Measurements from ENCODE around the gene HTD2.

HTD2 gene

GRCh38 chr3:58359621-58360020 lies 53.3 kb downstream of the HTD2 start:
- no peak overlapping the region for H3K27ac Mint-ChIP-seq
- no peaks in the 10 kb centered on the region for H3K27me3 Mint-ChIP-seq
- ATAC-seq (replicated peaks) = no peak
- H3K36me3 Mint-ChIP-seq (ENCODE audit: insufficient read depth) = no peaks in the 10 kb centered on the region
- no peak overlapping the region for H3K4me3 Mint-ChIP-seq
- no peak for DNase-seq
- H3K9me3 Mint-ChIP-seq = no peaks in the 10 kb centered on the region
- H3K4me1 Mint-ChIP-seq (ENCODE audit: low read depth in 2 of 2) = peaks cover 7 to 13% of the 10 kb centered on the region in 2 donors

- Mint-ChIP-seq H3K27me3 (no peaks in the 10 kb centered on the region), H3K27ac (no peak overlapping the region), H3K9me3 (no peaks in the 10 kb centered on the region), H3K4me1 (ENCODE audit: low read depth in 2 of 2) (peaks cover 7 to 33% of the 10 kb centered on the region in 2 donors), H3K4me3 (no peak overlapping the region), H3K36me3 (ENCODE audit: insufficient read depth) (no peaks in the 10 kb centered on the region)
- DNase-seq = no peak
- no peak for ATAC-seq (replicated peaks)
Measured at GRCh38 chr3:58361866-58362265, 55.5 kb downstream of the HTD2 start.

GRCh38 chr3:58366699-58367098 lies 60.4 kb downstream of the HTD2 start:
- Mint-ChIP-seq H3K27me3 (no peaks in the 10 kb centered on the region), H3K4me1 (ENCODE audit: low read depth in 2 of 2) (peaks cover 5 to 33% of the 10 kb centered on the region in 2 donors), H3K9me3 (no peaks in the 10 kb centered on the region), H3K4me3 (no peak overlapping the region), H3K27ac (no peak overlapping the region), H3K36me3 (ENCODE audit: insufficient read depth) (peaks cover 5% of the 10 kb centered on the region)
- ATAC-seq (replicated peaks) (no peak), DNase-seq (no peak)

- Mint-ChIP-seq H3K9me3 (no peaks in the 10 kb centered on the region), H3K27ac (no peak overlapping the region), H3K4me1 (ENCODE audit: low read depth in 2 of 2) (peaks cover 5 to 27% of the 10 kb centered on the region in 2 donors), H3K36me3 (ENCODE audit: insufficient read depth) (peaks cover 5% of the 10 kb centered on the region), H3K27me3 (no peaks in the 10 kb centered on the region), H3K4me3 (no peak overlapping the region)
- ATAC-seq (replicated peaks) (no peak), DNase-seq (no peak)
Measured at GRCh38 chr3:58369038-58369437, 62.7 kb downstream of the HTD2 start.
